Germinal center (tissue), 1 donor: Measurements from ENCODE around the gene KAT6B.

ENCODE experiments used
- DNase-seq: peaks from one replicate; pipeline ENCODE4 v3.0.0; 2012; ENCODE audit warnings: mixed read lengths, low spot score

KAT6B gene

GRCh38 chr10:75072727-75073126 lies 246.3 kb downstream of the KAT6B start:
- no peak for DNase-seq

- no peak for DNase-seq
Measured at GRCh38 chr10:75073442-75073841, 247.0 kb downstream of the KAT6B start.

GRCh38 chr10:75074711-75075445 lies 248.5 kb downstream of the KAT6B start:
- DNase-seq: no peak

- DNase-seq: no peak
Measured at GRCh38 chr10:75076348-75076747, 249.9 kb downstream of the KAT6B start.

- DNase-seq: no peak
Measured at GRCh38 chr10:75079436-75080083, 253.2 kb downstream of the KAT6B start.

GRCh38 chr10:75080554-75080953 lies 254.2 kb downstream of the KAT6B start:
- no peak for DNase-seq

GRCh38 chr10:75081379-75081778 lies 255.0 kb downstream of the KAT6B start:
- DNase-seq: no peak
